NCI-H524 (cell line): ENCODE measurements around the gene SPI1.

Source experiments
- DNase-seq, 2 experiments: peaks; one replicate each; lab custom pipeline; 2025; lab: John Stamatoyannopoulos, UW

The SPI1 gene

GRCh38 chr11:47357985-47358730, 20.2 kb downstream of the SPI1 start:
- no peak for DNase-seq

GRCh38 chr11:47356998-47357329, 21.4 kb downstream of the SPI1 start:
- no peak for DNase-seq

GRCh38 chr11:47356129-47356997, 22.0 kb downstream of the SPI1 start:
- DNase-seq, result no peak

GRCh38 chr11:47355283-47356128, 22.8 kb downstream of the SPI1 start:
- DNase-seq, result peak; percentile 89 to 93

GRCh38 chr11:47354913-47355282, 23.4 kb downstream of the SPI1 start:
- DNase-seq, result peak in 1 of 2 experiments; percentile 44

- no peak for DNase-seq
Measured at GRCh38 chr11:47353978-47354774, 24.2 kb downstream of the SPI1 start.

GRCh38 chr11:47352556-47352955, 25.8 kb downstream of the SPI1 start, which contains the start of gene MYBPC3:
TSS of gene MYBPC3 (minus strand) at chr11:47352702. CDS start at chr11:47352647, 55 bp downstream.
- DNase-seq, result no peak

GRCh38 chr11:47351156-47352126, 26.9 kb downstream of the SPI1 start:
- DNase-seq, result no peak

- DNase-seq, result no peak
Measured at GRCh38 chr11:47350315-47350714, 28.0 kb downstream of the SPI1 start.

- no peak for DNase-seq
Measured at GRCh38 chr11:47349521-47350095, 28.7 kb downstream of the SPI1 start.

GRCh38 chr11:47348859-47349258, 29.5 kb downstream of the SPI1 start:
- peak; percentile 56 to 75 for DNase-seq

GRCh38 chr11:47348131-47348802, 30.1 kb downstream of the SPI1 start:
- no peak for DNase-seq

- no peak for DNase-seq
Measured at GRCh38 chr11:47347137-47347536, 31.2 kb downstream of the SPI1 start.

- no peak for DNase-seq
Measured at GRCh38 chr11:47345890-47346563, 32.3 kb downstream of the SPI1 start.

GRCh38 chr11:47342854-47343253, 35.5 kb downstream of the SPI1 start:
- DNase-seq, result no peak

GRCh38 chr11:47342036-47342803, 36.1 kb downstream of the SPI1 start:
- DNase-seq, result no peak

- DNase-seq, result no peak
Measured at GRCh38 chr11:47340980-47341775, 37.2 kb downstream of the SPI1 start.
